ENCODE results near the gene PRRX2.

DNA sequence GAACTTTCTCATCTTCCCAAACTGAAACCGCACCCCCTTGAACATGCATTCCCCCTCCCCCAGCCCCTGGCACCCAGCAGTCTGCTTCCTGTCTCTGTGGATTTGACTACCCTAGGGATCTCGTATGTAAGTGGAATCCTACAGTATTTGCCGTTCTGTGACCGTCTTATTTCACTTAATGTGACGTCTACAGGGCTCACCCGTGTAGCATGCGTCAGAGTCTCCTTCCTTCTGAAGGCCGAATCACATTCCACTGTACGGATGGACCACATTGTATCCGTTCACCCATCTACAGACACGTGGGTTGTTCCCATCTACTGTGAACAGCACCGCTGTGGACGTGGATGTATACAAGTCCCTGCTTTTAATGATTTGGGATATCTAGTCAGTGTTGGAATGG lies 4.5 kb downstream of the PRRX2 start:
- no peak for TF ChIP-seq POLR2A (IDR thresholded peaks at IDR 0.05)
- TF ChIP-seq, protein P1, sequence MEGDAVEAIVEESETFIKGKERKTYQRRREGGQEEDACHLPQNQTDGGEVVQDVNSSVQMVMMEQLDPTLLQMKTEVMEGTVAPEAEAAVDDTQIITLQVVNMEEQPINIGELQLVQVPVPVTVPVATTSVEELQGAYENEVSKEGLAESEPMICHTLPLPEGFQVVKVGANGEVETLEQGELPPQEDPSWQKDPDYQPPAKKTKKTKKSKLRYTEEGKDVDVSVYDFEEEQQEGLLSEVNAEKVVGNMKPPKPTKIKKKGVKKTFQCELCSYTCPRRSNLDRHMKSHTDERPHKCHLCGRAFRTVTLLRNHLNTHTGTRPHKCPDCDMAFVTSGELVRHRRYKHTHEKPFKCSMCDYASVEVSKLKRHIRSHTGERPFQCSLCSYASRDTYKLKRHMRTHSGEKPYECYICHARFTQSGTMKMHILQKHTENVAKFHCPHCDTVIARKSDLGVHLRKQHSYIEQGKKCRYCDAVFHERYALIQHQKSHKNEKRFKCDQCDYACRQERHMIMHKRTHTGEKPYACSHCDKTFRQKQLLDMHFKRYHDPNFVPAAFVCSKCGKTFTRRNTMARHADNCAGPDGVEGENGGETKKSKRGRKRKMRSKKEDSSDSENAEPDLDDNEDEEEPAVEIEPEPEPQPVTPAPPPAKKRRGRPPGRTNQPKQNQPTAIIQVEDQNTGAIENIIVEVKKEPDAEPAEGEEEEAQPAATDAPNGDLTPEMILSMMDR (IDR thresholded peaks at IDR 0.05 in 4 of 5, conservative IDR thresholded peaks at IDR 0.05 in 1 of 5): no peak

Measured in gastrocnemius medialis (tissue), 4 donors.